ENCODE results near the gene MALSU1.

Gene MALSU1

DNA sequence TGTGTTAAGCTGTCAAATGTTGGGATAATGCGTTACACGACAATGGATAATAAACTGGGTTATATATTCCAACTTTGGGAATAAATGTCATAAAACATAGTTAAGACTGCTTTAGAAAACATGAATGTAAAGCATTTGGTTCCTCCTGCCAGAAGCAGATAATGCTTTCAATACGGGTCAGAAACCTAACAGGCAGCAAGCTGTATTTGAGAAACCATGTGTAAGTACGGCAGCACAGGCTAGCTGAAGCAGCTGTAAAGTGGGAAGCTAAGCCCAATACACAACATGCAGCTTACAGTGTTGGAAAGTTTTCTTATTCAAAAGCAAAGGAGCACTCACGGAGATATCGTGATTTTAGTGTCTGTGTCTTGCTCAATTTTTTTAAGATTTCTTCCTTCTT lies 46.5 kb downstream of the MALSU1 start:
- ChIA-PET CTCF (interaction anchor here (0.7 kb wide), 3 partner anchors 12 to 123 kb away, joined by 3 read pairs; no protein-coding TSS in a partner anchor), POLR2A (ENCODE audit: low non-redundant PET) (no interaction called here)
- TF ChIP-seq, protein P1, sequence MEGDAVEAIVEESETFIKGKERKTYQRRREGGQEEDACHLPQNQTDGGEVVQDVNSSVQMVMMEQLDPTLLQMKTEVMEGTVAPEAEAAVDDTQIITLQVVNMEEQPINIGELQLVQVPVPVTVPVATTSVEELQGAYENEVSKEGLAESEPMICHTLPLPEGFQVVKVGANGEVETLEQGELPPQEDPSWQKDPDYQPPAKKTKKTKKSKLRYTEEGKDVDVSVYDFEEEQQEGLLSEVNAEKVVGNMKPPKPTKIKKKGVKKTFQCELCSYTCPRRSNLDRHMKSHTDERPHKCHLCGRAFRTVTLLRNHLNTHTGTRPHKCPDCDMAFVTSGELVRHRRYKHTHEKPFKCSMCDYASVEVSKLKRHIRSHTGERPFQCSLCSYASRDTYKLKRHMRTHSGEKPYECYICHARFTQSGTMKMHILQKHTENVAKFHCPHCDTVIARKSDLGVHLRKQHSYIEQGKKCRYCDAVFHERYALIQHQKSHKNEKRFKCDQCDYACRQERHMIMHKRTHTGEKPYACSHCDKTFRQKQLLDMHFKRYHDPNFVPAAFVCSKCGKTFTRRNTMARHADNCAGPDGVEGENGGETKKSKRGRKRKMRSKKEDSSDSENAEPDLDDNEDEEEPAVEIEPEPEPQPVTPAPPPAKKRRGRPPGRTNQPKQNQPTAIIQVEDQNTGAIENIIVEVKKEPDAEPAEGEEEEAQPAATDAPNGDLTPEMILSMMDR (conservative IDR thresholded peaks at IDR 0.05; ENCODE audit: low read depth): no peak

DNA sequence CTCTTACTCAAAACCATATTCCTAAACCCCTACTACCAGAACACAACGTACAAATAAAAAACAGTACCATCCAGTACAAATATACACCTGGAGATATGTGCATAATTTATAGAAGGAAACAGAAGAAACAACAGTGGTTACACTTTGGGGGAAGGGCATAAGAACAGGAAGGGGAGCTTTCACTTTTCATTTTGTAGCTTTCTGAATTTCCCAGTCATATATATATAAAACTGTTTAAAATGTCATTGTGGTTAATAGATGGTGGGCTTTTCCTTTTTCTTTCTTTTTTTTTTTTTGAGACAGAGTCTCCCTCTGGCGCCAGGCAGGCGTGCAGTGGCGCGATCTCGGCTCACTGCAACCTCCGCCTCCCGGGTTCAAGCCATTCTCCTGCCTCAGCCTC lies 47.2 kb downstream of the MALSU1 start:
- POLR2A ChIA-PET (ENCODE audit: low non-redundant PET): no interaction called here
- no peak for DNase-seq (ENCODE audit: low spot score)
- peak overlapping the region; percentile 59 for H3K27ac ChIP-seq
- TF ChIP-seq, protein P1 (conservative IDR thresholded peaks at IDR 0.05; ENCODE audit: low read depth): no peak
- CTCF ChIA-PET: interaction anchor here (0.6 to 0.7 kb wide), 3 partner anchors 12 to 122 kb away, joined by 3 read pairs; no protein-coding TSS in a partner anchor

More for the DNA sequence above, 46.5 kb downstream of the MALSU1 start:
- no peak for DNase-seq (ENCODE audit: low spot score)
- H3K27ac ChIP-seq: no peak overlapping the region

DNA sequence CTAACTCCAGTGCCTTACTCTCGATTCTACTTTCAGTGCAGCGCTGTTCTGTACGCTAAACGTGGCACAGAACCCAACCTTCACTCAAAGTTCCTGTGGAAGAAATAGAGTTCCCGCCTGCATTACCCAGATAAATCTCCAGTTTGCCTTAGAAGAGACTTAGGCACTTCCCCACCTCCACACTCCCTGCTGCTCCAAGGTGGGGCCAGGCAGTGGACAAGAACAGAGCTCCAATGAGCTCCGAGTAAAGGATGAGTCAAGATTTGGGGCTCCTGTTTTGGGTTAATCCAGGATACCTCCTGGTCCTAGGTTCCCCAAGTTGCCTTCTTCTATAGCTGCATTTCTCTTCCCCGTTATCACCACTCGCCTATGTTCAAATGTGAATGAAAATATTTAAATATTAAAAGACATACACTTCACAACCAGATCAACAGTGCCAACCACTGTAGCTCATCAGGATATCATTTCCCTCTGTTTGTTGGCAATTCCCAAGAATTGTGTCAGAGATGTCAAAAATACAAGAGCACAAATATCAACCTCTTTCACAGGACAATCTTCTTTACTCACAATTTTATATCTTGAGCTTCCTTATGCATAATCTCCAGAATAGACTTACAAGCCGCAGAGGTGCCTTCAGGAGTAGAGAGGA lies 48.0 kb downstream of the MALSU1 start:
- TF ChIP-seq, protein P1 (conservative IDR thresholded peaks at IDR 0.05; ENCODE audit: low read depth): no peak
- CTCF ChIA-PET: interaction anchor here (0.6 to 1.4 kb wide), 2 partner anchors 49 to 74 kb away, joined by 3 read pairs; no protein-coding TSS in a partner anchor
- no peak for DNase-seq (ENCODE audit: low spot score)

DNA sequence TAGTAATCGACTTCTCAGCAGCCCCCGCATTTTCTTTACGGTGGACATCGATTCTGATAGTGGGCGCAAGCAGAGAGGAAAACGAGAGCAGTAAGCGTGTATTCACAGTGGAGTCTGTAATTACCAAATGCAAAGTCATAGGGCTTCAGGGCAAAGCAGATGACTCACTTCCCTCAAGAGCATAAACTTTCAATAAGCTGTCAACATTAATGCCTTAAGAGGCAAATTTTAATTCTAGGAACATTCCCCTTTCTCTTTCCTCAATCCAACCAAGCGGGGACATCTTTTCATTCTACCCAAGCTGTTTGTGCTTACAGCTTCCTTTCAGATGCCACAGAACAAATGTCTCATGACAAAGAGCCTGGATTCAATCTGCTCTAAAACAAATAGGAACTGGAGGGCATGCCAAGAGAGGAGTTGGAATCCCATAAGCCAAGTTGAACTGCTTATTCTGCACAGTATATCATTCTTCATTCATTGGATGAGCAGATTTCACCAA lies 48.6 kb downstream of the MALSU1 start:
- CTCF ChIA-PET: interaction anchor here (1.4 kb wide), 1 partner anchor 75 kb away, joined by 3 read pairs; no protein-coding TSS in a partner anchor
- POLR2A ChIA-PET (ENCODE audit: low non-redundant PET): no interaction called here
- H3K27ac ChIP-seq: no peak overlapping the region
- peak; percentile 85 for DNase-seq (ENCODE audit: low spot score)
- TF ChIP-seq, protein P1 (conservative IDR thresholded peaks at IDR 0.05; ENCODE audit: low read depth): no peak

More for the DNA sequence above, 48.0 kb downstream of the MALSU1 start:
- POLR2A ChIA-PET (ENCODE audit: low non-redundant PET): no interaction called here
- H3K27ac ChIP-seq: peak overlapping the region; percentile 59

DNA sequence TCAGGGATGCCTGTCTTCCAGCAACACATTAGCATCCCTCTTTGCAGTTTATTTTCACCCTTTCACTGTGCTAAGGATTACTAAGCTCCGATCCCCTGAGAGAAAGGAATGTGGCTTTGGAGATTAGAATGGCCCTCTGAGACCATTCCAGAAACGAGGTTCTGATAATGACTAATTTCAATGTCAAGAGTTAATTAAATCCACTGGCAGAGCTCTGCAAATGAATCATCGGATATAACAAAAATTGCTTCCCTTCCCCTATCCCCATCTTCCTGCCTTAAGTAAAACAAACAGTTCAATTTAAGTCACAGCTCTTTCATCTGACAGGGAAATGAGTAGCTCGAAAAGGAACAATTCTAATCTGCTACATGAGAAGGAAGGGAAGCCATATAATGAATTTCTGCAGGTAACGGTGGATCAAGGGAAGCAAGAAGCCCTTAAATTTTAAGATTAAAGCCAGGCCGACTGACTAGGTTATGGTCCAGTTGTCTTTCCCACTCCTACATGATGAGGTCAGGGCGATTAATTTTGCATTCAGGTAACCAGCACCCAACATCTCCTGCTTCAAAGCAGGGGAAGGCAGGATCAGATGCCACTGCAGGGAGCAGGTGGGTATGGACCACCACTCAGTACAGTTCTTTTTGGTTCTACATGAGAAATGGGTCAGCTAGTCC lies 50.5 kb downstream of the MALSU1 start:
- CTCF ChIA-PET: interaction anchor here (0.5 kb wide), 1 partner anchor 18 kb away, joined by 3 read pairs; no protein-coding TSS in a partner anchor
- peak; percentile 73 for DNase-seq (ENCODE audit: low spot score)
- POLR2A ChIA-PET (ENCODE audit: low non-redundant PET): no interaction called here
- TF ChIP-seq, protein P1 (conservative IDR thresholded peaks at IDR 0.05; ENCODE audit: low read depth): no peak
- H3K27ac ChIP-seq: peak overlapping the region; percentile 62; the same call in 1 of the 2 replicates

DNA sequence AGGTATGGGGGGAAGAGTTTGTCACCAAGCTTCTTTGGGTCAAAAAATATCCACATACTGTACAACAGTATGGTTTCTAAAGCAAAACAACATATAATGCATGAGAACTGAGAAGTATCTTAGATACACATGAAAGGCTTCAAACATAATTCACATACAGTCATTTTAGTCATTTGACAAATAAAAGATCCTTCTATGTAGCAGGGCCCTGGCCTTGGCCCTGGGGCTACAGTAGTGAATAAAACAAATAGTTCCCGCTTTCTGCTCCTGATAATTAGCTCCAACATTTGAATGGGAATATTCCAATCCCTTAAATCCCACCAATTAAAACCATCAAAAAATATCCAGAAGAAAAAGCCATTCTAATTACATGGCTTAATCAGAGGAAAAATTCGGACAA lies 51.3 kb downstream of the MALSU1 start:
- ChIA-PET CTCF (no interaction called here), POLR2A (ENCODE audit: low non-redundant PET) (no interaction called here)
- DNase-seq (ENCODE audit: low spot score): no peak
- TF ChIP-seq, protein P1 (conservative IDR thresholded peaks at IDR 0.05; ENCODE audit: low read depth): no peak
- no peak overlapping the region for H3K27ac ChIP-seq
